ENCODE results near the gene CEP112. TPM values are rescaled to one million over a fixed set of nuclear protein-coding genes. Genes with fewer than 3 reads are reported as not detected.

CEP112 gene
- total and polyA plus RNA-seq, 9 of the 15 experiments (the other 6 are each of a cell fraction or from before 2014, with no cell fraction given) = 0.84 TPM; not detected in 8

GRCh38 chr17:65592125-65592965 lies 599.6 kb downstream of the CEP112 start:
- ChIA-PET POLR2A (interaction anchor here (0.9 kb wide), 1 partner anchor 9 kb away, joined by 3 read pairs; no protein-coding TSS in a partner anchor), CTCF (ENCODE audit: low intra/inter-chr PET ratio) (no interaction called here)
- H4K20me1 ChIP-seq (replicated peaks; ENCODE audit: control insufficient read depth, insufficient read depth, low read length) = 0 out of 2 replicates have a peak, but pooled peaks cover 4% of the 10 kb centered on the region
- TF ChIP-seq CHD2 (IDR thresholded peaks at IDR 0.05; ENCODE audit: low read depth, low read length) (no peak), PHF20 (IDR thresholded peaks at IDR 0.05; ENCODE audit: partially characterized antibody) (no peak), CREB1 (IDR thresholded peaks at IDR 0.05) (no peak), CREB1 (CRISPR knock-in tag; IDR thresholded peaks at IDR 0.05) (no peak), ZNF121 (CRISPR knock-in tag; conservative IDR thresholded peaks at IDR 0.05) (no peak), CLOCK (CRISPR knock-in tag; IDR thresholded peaks at IDR 0.05; ENCODE audit: borderline replicate concordance) (no peak), ADNP (tag; IDR thresholded peaks at IDR 0.05) (no peak), CTBP1 (IDR thresholded peaks at IDR 0.05; ENCODE audit: borderline replicate concordance) (no peak)
- TF ChIP-seq, protein P1, sequence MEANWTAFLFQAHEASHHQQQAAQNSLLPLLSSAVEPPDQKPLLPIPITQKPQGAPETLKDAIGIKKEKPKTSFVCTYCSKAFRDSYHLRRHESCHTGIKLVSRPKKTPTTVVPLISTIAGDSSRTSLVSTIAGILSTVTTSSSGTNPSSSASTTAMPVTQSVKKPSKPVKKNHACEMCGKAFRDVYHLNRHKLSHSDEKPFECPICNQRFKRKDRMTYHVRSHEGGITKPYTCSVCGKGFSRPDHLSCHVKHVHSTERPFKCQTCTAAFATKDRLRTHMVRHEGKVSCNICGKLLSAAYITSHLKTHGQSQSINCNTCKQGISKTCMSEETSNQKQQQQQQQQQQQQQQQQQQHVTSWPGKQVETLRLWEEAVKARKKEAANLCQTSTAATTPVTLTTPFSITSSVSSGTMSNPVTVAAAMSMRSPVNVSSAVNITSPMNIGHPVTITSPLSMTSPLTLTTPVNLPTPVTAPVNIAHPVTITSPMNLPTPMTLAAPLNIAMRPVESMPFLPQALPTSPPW (CRISPR knock-in tag; IDR thresholded peaks at IDR 0.05) = no peak
- no peak overlapping the region for H2AFZ ChIP-seq (ENCODE audit: low read depth, low read length)
- intact Hi-C loops (cut with micrococcal nuclease) = no loop called here
- no peaks in the 10 kb centered on the region for H3K9me1 ChIP-seq (ENCODE audit: control insufficient read depth, insufficient read depth, low read length)
- WGBS (ENCODE audit: insufficient coverage, low coverage, missing lambda C conversion rate) = 2% methylated on average over 7 of the region's 7 CpGs
- no peak for ATAC-seq
- in situ Hi-C loops (cut with MboI) = no loop called here
- BruUV-seq (replicated peaks) = no TSS peak
- FAIRE-seq = no peak
- H3K9me3 ChIP-seq (replicated peaks; ENCODE audit: control insufficient read depth, insufficient read depth, low read depth, low read length) = no peaks in the 10 kb centered on the region
- no peak overlapping the region for H3K4me3 ChIP-seq
- no peak for DNase-seq (ENCODE audit: extremely low read depth in 1 of 4, low spot score in 3 of 4)
- H3K79me2 ChIP-seq (ENCODE audit: control insufficient read depth, insufficient read depth, low read length) = no peaks in the 10 kb centered on the region
- no peaks in the 10 kb centered on the region for H3K36me3 ChIP-seq (ENCODE audit: control insufficient read depth, insufficient read depth, low read length)
- H3K9ac ChIP-seq (ENCODE audit: insufficient read depth in 1 of 2, low read depth in 2 of 2, low read length in 2 of 2) = no peak overlapping the region
- H3K4me2 ChIP-seq (ENCODE audit: insufficient read depth, low read length) = no peak overlapping the region
- H3K27me3 ChIP-seq (ENCODE audit: control insufficient read depth in 2 of 2, insufficient read depth in 2 of 2, low read length in 2 of 2) = peaks cover 9 to 48% of the 10 kb centered on the region in 2 experiments; a peak in 4 of 5 replicates
- no peak overlapping the region for H3K27ac ChIP-seq (ENCODE audit: extremely low read depth, low read depth, low read length)
- H3K4me1 ChIP-seq (replicated peaks in 1 of 2; ENCODE audit: control insufficient read depth in 2 of 2, insufficient read depth in 2 of 2, low read length in 2 of 2) = no peaks in the 10 kb centered on the region
